K562 (cell line): ENCODE measurements around the gene DLGAP3. TPM values are rescaled to one million over a fixed set of nuclear protein-coding genes. Genes with fewer than 3 reads are reported as not detected.

Experiments used
- ATAC-seq: fragments of 200-7000 bp; cut with Tn5 transposase; 3 replicates; pipeline ENCODE4 v1.9.1; 2020; ENCODE audit warnings: moderate library complexity
- BruUV-seq: library from RNA; stranded (reverse); fragments of 400-500 nt; replicated peaks from 2 replicates; lab custom pipeline; 2021; lab: Mats Ljungman, UMichigan
- CTCF ChIA-PET: fragments of 300-600 bp; formaldehyde crosslinking; extraction: SDS; loops from one replicate; lab custom pipeline; 2021; ENCODE audit warnings: low intra/inter-chr PET ratio; lab: Yijun Ruan, JAX
- POLR2A ChIA-PET: fragments of 300-600, 350-650 bp; sonication (Branson Sonifier 250); formaldehyde crosslinking; extraction: SDS; loops from one replicate; lab custom pipeline; 2021; ENCODE audit warnings: antibody characterized with exemption, inconsistent platforms; lab: Yijun Ruan, JAX
- DNase-seq, 4 experiments: peaks; one replicate each; pipeline versions ENCODE4 v3.0.0 to v3.0.0-alpha.2; 2011 to 2018; ENCODE audit warnings: low spot score in 3 of 4, mixed read lengths in 3 of 4; ENCODE audit errors: extremely low read depth in 1 of 4
- FAIRE-seq: peaks from 2 replicates; lab custom pipeline; 2011; peaks lifted over from hg19 to GRCh38; lab: Jason Lieb, UNC
- H2AFZ ChIP-seq: 2 replicates; pipeline ENCODE4 v1.6.0; 2011; ENCODE audit warnings: low read depth, low read length, control low read depth, inconsistent platforms
- H3K27ac ChIP-seq: fragments of 200-600 bp; 3 replicates; pipeline ENCODE4 v1.8.0; 2011; ENCODE audit warnings: low read depth, mild to moderate bottlenecking, control low read depth, inconsistent platforms, low read length, moderate library complexity, mixed read lengths; ENCODE audit errors: extremely low read depth
- H3K27me3 ChIP-seq, 2 experiments: fragments of 300-600 bp in 1 of 2; 2 replicates in 1 of 2; 3 replicates in 1 of 2; pipeline versions ENCODE4 v1.6.0 to v1.8.0; 2011; ENCODE audit warnings: inconsistent platforms in 2 of 2, low read length in 2 of 2, mild to moderate bottlenecking in 1 of 2, mixed read lengths in 1 of 2, moderate library complexity in 1 of 2; ENCODE audit not compliant: control insufficient read depth in 2 of 2, insufficient read depth in 2 of 2
- H3K36me3 ChIP-seq: fragments of 300-600 bp; 3 replicates; pipeline ENCODE4 v1.8.0; 2011; ENCODE audit warnings: mild to moderate bottlenecking, low read length, inconsistent platforms; ENCODE audit not compliant: control insufficient read depth, insufficient read depth
- H3K4me1 ChIP-seq, 2 experiments: fragments of 200-600 bp in 1 of 2; replicated peaks in 1 of 2; 2 replicates in 1 of 2; 3 replicates in 1 of 2; pipeline versions ENCODE4 v1.5.1 to v1.8.0; 2011; ENCODE audit warnings: inconsistent platforms in 2 of 2, low read length in 2 of 2, mild to moderate bottlenecking in 1 of 2, mixed read lengths in 1 of 2, moderate library complexity in 1 of 2; ENCODE audit not compliant: control insufficient read depth in 2 of 2, insufficient read depth in 2 of 2
- H3K4me2 ChIP-seq: 2 replicates; pipeline ENCODE4 v1.6.1; 2011; ENCODE audit warnings: low read length, control low read depth, inconsistent platforms, mixed read lengths; ENCODE audit not compliant: insufficient read depth
- H3K4me3 ChIP-seq: fragments of 200-600 bp; sonication (generic), shearing (Covaris generic); 2 replicates; pipeline ENCODE4 v1.5.1; 2016; ENCODE audit warnings: control low read depth, inconsistent platforms
- H3K79me2 ChIP-seq: fragments of 200-600 bp; 3 replicates; pipeline ENCODE4 v1.8.0; 2011; ENCODE audit warnings: low read length, inconsistent platforms; ENCODE audit not compliant: control insufficient read depth, insufficient read depth
- H3K9ac ChIP-seq, 2 experiments: 2 replicates each; pipeline versions ENCODE4 v1.6.0 to v1.6.1; 2011; ENCODE audit warnings: low read depth in 2 of 2, low read length in 2 of 2, control low read depth in 1 of 2, inconsistent platforms in 1 of 2, mild to moderate bottlenecking in 1 of 2, mixed read lengths in 1 of 2; ENCODE audit not compliant: insufficient read depth in 1 of 2
- H3K9me1 ChIP-seq: one replicate; pipeline ENCODE4 v1.6.0; 2011; ENCODE audit warnings: inconsistent platforms, mild to moderate bottlenecking, low read length, moderate library complexity; ENCODE audit not compliant: control insufficient read depth, insufficient read depth
- H3K9me3 ChIP-seq: replicated peaks from 2 replicates; pipeline ENCODE4 v1.5.1; 2011; ENCODE audit warnings: low read depth, low read length, inconsistent platforms; ENCODE audit not compliant: control insufficient read depth, insufficient read depth
- H4K20me1 ChIP-seq: replicated peaks from 2 replicates; pipeline ENCODE4 v1.6.1; 2011; ENCODE audit warnings: low read length, inconsistent platforms, mixed read lengths; ENCODE audit not compliant: control insufficient read depth, insufficient read depth
- HBP1 ChIP-seq: fragments of 450-650 bp; formaldehyde crosslinking; IDR thresholded peaks from 2 replicates; pipeline ENCODE4 v1.4.0; 2022; ENCODE audit warnings: missing genetic modification characterization
- RFX1 ChIP-seq: fragments of 450-650 bp; IDR thresholded peaks from 2 replicates; pipeline ENCODE4 v1.6.1; 2016; ENCODE audit warnings: mild to moderate bottlenecking, moderate library complexity
- SREBF2 ChIP-seq: sonication (generic); formaldehyde crosslinking; IDR thresholded peaks from 2 replicates; pipeline ENCODE4 v1.4.0; 2020; ENCODE audit warnings: mild to moderate bottlenecking, missing genetic modification reagents
- TAF9B ChIP-seq: fragments of 450-650 bp; IDR thresholded peaks from 2 replicates; pipeline ENCODE4 v1.6.1; 2018; ENCODE audit warnings: mild to moderate bottlenecking; ENCODE audit not compliant: partially characterized antibody
- ZC3H4 ChIP-seq: sonication (generic); formaldehyde crosslinking; IDR thresholded peaks from 2 replicates; pipeline ENCODE4 v1.9.0; 2021; ENCODE audit warnings: missing genetic modification reagents, borderline replicate concordance
- WGBS: fragments of 100-300 bp; shearing (Covaris generic); methylation state at CpG from one replicate; pipeline ENCODE4 v1.1.6; 2016; ENCODE audit warnings: low coverage, mixed read lengths; ENCODE audit not compliant: insufficient coverage; ENCODE audit errors: missing lambda C conversion rate; 5-methylcytosine and 5-hydroxymethylcytosine counted together
- in situ Hi-C: fragments of 300-500 bp; cut with MboI; formaldehyde crosslinking; loops from 4 replicates; pipeline ENCODE4 v1.15.0; 2018; ENCODE audit warnings: inconsistent platforms, mixed read lengths
- intact Hi-C: fragments of 100-400 bp; cut with micrococcal nuclease; formaldehyde crosslinking; loops from 2 replicates; pipeline ENCODE4 v1.14.2; 2022
- polyA plus RNA-seq, 8 experiments: library from polyadenylated mRNA; depleted of rRNA in 4 of 8; stranded (reverse) in 5 of 8; unstranded in 3 of 8; fragments of >200 nt; fragmentation: Nextera tagmentation in 2 of 8; fragmentation: Illumina TruSeq in 1 of 8; extraction: Ambion mirVana in 2 of 8; extraction: Trizol in 1 of 8; gene quantifications; 2 replicates each; pipeline versions ENCODE4 v1.2.1 to v1.2.3, GENCODE V29; 2011 to 2014; ENCODE audit warnings: inconsistent platforms in 1 of 8, missing spikeins in 1 of 8
- total RNA-seq, 7 experiments: library from RNA; depleted of rRNA in 6 of 7; stranded (reverse); fragments of >200 nt in 6 of 7; fragmentation: Illumina TruSeq in 2 of 7; extraction: Trizol in 2 of 7; gene quantifications; 2 replicates each; pipeline versions ENCODE4 v1.2.1 to v1.2.3, GENCODE V29; 2011 to 2021; ENCODE audit warnings: low replicate concordance in 1 of 7
- TF ChIP-seq, protein P1 (sequence below): fragments of 150-350 bp; conservative IDR thresholded peaks from 2 replicates; pipeline ENCODE4 v1.6.1; 2014; ENCODE audit warnings: low read length

Gene DLGAP3
- total and polyA plus RNA-seq, 9 of the 15 experiments (the other 6 are each of a cell fraction or from before 2014, with no cell fraction given), result 0.01 to 0.16 (median 0.07) TPM; not detected in 6

GRCh38 chr1:34905098-34905459 lies 24.4 kb downstream of the DLGAP3 start:
- ATAC-seq (no peak), FAIRE-seq (no peak), DNase-seq (no peak)
- ChIA-PET CTCF (no interaction called here), POLR2A (no interaction called here)
- no TSS peak for BruUV-seq
- Histone ChIP-seq H3K36me3 (no peaks in the 10 kb centered on the region), H3K4me1 (peaks cover 0 to 11% of the 10 kb centered on the region in 2 experiments; a peak in 1 of 5 replicates), H3K27me3 (peaks cover 41 to 49% of the 10 kb centered on the region in 2 experiments), H3K27ac (no peak overlapping the region), H3K4me3 (no peak overlapping the region), H3K9me3 (no peaks in the 10 kb centered on the region), H3K9me1 (no peaks in the 10 kb centered on the region), H4K20me1 (peaks cover 8% of the 10 kb centered on the region; the same call in 1 of the 2 replicates), H3K79me2 (no peaks in the 10 kb centered on the region), H2AFZ (no peak overlapping the region), H3K4me2 (no peak overlapping the region), H3K9ac (no peak overlapping the region)
- in situ Hi-C loops, result no loop called here
- 1% methylated on average over 10 of the region's 12 CpGs for WGBS
- intact Hi-C loops, result no loop called here
- no peak for TF ChIP-seq HBP1 (CRISPR knock-in tag)
- TF ChIP-seq RFX1, result peak; percentile 69
- TF ChIP-seq, protein P1, sequence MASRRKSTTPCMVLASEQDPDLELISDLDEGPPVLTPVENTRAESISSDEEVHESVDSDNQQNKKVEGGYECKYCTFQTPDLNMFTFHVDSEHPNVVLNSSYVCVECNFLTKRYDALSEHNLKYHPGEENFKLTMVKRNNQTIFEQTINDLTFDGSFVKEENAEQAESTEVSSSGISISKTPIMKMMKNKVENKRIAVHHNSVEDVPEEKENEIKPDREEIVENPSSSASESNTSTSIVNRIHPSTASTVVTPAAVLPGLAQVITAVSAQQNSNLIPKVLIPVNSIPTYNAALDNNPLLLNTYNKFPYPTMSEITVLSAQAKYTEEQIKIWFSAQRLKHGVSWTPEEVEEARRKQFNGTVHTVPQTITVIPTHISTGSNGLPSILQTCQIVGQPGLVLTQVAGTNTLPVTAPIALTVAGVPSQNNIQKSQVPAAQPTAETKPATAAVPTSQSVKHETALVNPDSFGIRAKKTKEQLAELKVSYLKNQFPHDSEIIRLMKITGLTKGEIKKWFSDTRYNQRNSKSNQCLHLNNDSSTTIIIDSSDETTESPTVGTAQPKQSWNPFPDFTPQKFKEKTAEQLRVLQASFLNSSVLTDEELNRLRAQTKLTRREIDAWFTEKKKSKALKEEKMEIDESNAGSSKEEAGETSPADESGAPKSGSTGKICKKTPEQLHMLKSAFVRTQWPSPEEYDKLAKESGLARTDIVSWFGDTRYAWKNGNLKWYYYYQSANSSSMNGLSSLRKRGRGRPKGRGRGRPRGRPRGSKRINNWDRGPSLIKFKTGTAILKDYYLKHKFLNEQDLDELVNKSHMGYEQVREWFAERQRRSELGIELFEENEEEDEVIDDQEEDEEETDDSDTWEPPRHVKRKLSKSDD, result no peak
- no peak for TF ChIP-seq SREBF2 (CRISPR knock-in tag)
- TF ChIP-seq TAF9B, result no peak
- no peak for TF ChIP-seq ZC3H4
